Body of pancreas (tissue), 4 donors: ENCODE results near the gene ZNF429. TPM values are rescaled to one million over a fixed set of nuclear protein-coding genes. Genes with fewer than 3 reads are reported as not detected.
A peak's percentile ranks its signal among the peaks of the same experiment; 100 is the strongest.

Experiments
- ATAC-seq: fragments of 150-250 bp; one replicate; pipeline ENCODE4 v1.9.1; 2016
- DNase-seq, 4 donors: peaks; one replicate each; pipeline ENCODE4 v3.0.0-alpha.2; 2019
- H3K27ac ChIP-seq, 4 donors: fragments of 200-600 bp; sonication (generic); 1 replicate in 3 of 4; 2 replicates in 1 of 4; pipeline versions ENCODE4 v1.5.1 to v1.6.1; 2016 to 2019; ENCODE audit warnings: mild to moderate bottlenecking in 1 of 4, mixed read lengths in 1 of 4, moderate library complexity in 1 of 4
- H3K27me3 ChIP-seq, 2 donors: fragments of 200-600 bp; sonication (generic); one replicate each; pipeline ENCODE4 v1.6.0; 2016; ENCODE audit warnings: mild to moderate bottlenecking in 1 of 2
- H3K36me3 ChIP-seq, 2 donors: fragments of 200-600 bp; sonication (generic); replicated peaks in 1 of 2; 2 replicates each; pipeline ENCODE4 v1.5.1; 2016; ENCODE audit warnings: low read depth in 2 of 2; ENCODE audit not compliant: insufficient read depth in 1 of 2
- H3K4me1 ChIP-seq: fragments of 200-600 bp; sonication (generic); one replicate; pipeline ENCODE4 v1.6.0; 2016
- H3K4me3 ChIP-seq, 2 donors: fragments of 200-600 bp; sonication (generic); 1 replicate in 1 of 2; 2 replicates in 1 of 2; pipeline ENCODE4 v1.5.1; 2016 to 2019
- H3K9me3 ChIP-seq, 3 donors: fragments of 200-600 bp; sonication (generic); 1 replicate in 2 of 3; 2 replicates in 1 of 3; pipeline ENCODE4 v1.5.1; 2016
- CTCF ChIP-seq, 7 experiments: fragments of 450-650 bp in 4 of 7; fragments of 200-600 bp in 3 of 7; sonication (generic) in 3 of 7; IDR thresholded peaks; one replicate each; pipeline ENCODE4 v1.5.1; 2016 to 2019; ENCODE audit warnings: antibody characterized with exemption in 7 of 7
- POLR2A ChIP-seq, 3 donors: fragments of 450-650 bp; IDR thresholded peaks; one replicate each; pipeline ENCODE4 v1.6.1; 2016; ENCODE audit warnings: antibody characterized with exemption in 3 of 3, mild to moderate bottlenecking in 2 of 3
- WGBS, 2 donors: methylation state at CpG; one replicate each; pipeline ENCODE4 v1.1.5; 2017; 5-methylcytosine and 5-hydroxymethylcytosine counted together
- intact Hi-C: fragments of 100-400 bp; cut with DNase I; formaldehyde crosslinking; loops from one replicate; pipeline ENCODE4 v1.15.1; 2023
- total RNA-seq, 2 donors: library from RNA; depleted of rRNA; stranded (reverse); fragments of >200 nt; gene quantifications; one replicate each; pipeline ENCODE4 v1.1.0, GENCODE V29; 2016

ZNF429 gene
- total RNA-seq, 2 donors from 2014 or later: 21.5 to 55.7 TPM

- no peak overlapping the region for H3K27ac ChIP-seq
- no peaks in the 10 kb centered on the region for H3K36me3 ChIP-seq
- TF ChIP-seq CTCF (IDR thresholded peaks at IDR 0.05): no peak
- no peak for TF ChIP-seq POLR2A (IDR thresholded peaks at IDR 0.05)
- peaks cover 74% of the 10 kb centered on the region for H3K4me1 ChIP-seq
- no peak for ATAC-seq
- no peaks in the 10 kb centered on the region for H3K27me3 ChIP-seq
- DNase-seq: no peak
- no peaks in the 10 kb centered on the region for H3K9me3 ChIP-seq
- no peak overlapping the region for H3K4me3 ChIP-seq
- 54 to 68% methylated on average over 2 of the region's 2 CpGs for WGBS, 2 donors
- intact Hi-C loops: no loop called here
Observed at GRCh38 chr19:21590867-21591266, 85.5 kb downstream of the ZNF429 start.

GRCh38 chr19:21593008-21593481 lies 87.6 kb downstream of the ZNF429 start:
- intact Hi-C loops: no loop called here

GRCh38 chr19:21593502-21593901 lies 88.1 kb downstream of the ZNF429 start:
- Histone ChIP-seq H3K9me3 (no peaks in the 10 kb centered on the region), H3K4me3 (no peak overlapping the region), H3K27ac (peak overlapping the region in 3 of 4 donors; percentile 15 to 74 (median 52)), H3K4me1 (peaks cover 69% of the 10 kb centered on the region), H3K36me3 (no peaks in the 10 kb centered on the region), H3K27me3 (no peaks in the 10 kb centered on the region)
- WGBS, 2 donors: 92 to 93% methylated on average over 4 of the region's 4 CpGs
- intact Hi-C loops: no loop called here
- TF ChIP-seq POLR2A (IDR thresholded peaks at IDR 0.05): no peak
- no peak for TF ChIP-seq CTCF (IDR thresholded peaks at IDR 0.05)
- DNase-seq (no peak), ATAC-seq (no peak)

More at GRCh38 chr19:21593008-21593481, 87.6 kb downstream of the ZNF429 start:
- Histone ChIP-seq H3K36me3 (no peaks in the 10 kb centered on the region), H3K9me3 (no peaks in the 10 kb centered on the region), H3K27ac (peak overlapping the region in 1 of 4 donors; percentile 74), H3K27me3 (no peaks in the 10 kb centered on the region), H3K4me1 (peaks cover 73% of the 10 kb centered on the region), H3K4me3 (no peak overlapping the region)
- DNase-seq (no peak), ATAC-seq (no peak)
- no peak for TF ChIP-seq CTCF (IDR thresholded peaks at IDR 0.05)
- no peak for TF ChIP-seq POLR2A (IDR thresholded peaks at IDR 0.05)
- 75 to 80% methylated on average over 2 of the region's 2 CpGs for WGBS, 2 donors

- Histone ChIP-seq H3K9me3 (no peaks in the 10 kb centered on the region), H3K4me3 (no peak overlapping the region), H3K27me3 (no peaks in the 10 kb centered on the region), H3K4me1 (peaks cover 62% of the 10 kb centered on the region), H3K27ac (peak overlapping the region; percentile 11 to 74 (median 34)), H3K36me3 (no peaks in the 10 kb centered on the region)
- 43 to 53% methylated on average over 3 of the region's 3 CpGs for WGBS, 2 donors
- peak; percentile 42 to 62 (median 48) for DNase-seq
- intact Hi-C loops: no loop called here
- TF ChIP-seq POLR2A (IDR thresholded peaks at IDR 0.05) (no peak), CTCF (IDR thresholded peaks at IDR 0.05) (no peak)
- ATAC-seq: peak; percentile 74
Observed at GRCh38 chr19:21593934-21594820, 88.8 kb downstream of the ZNF429 start.
